ENCODE results near the gene NOTCH2.

- TF ChIP-seq EZH2phosphoT487 (IDR thresholded peaks at IDR 0.05; ENCODE audit: low read depth, severe bottlenecking, unreplicated experiment) (no peak), EZH2 (IDR thresholded peaks at IDR 0.05; ENCODE audit: borderline replicate concordance) (no peak), CTCF (IDR thresholded peaks at IDR 0.05; ENCODE audit: poor library complexity) (no peak)
Observed at GRCh38 chr1:119943216-119943615, 126.2 kb downstream of the NOTCH2 start.

Measured in hepatocyte (in vitro differentiated cells).